Neuronal stem cell (in vitro differentiated cells): ENCODE measurements around the gene DNPH1.
A peak's percentile ranks its signal among the peaks of the same experiment; 100 is the strongest.

Experiments used
- DNase-seq: peaks from one replicate; pipeline ENCODE4 v3.0.0-alpha.2; 2013; ENCODE audit warnings: low spot score
- H2AFZ ChIP-seq: one replicate; pipeline ENCODE4 v1.6.1; 2013; ENCODE audit warnings: mild to moderate bottlenecking, low read length, inconsistent platforms
- H2AK5ac ChIP-seq: 2 replicates; pipeline ENCODE4 v1.6.1; 2013; ENCODE audit warnings: low read depth, mild to moderate bottlenecking, inconsistent platforms, low read length, moderate library complexity, mixed read lengths
- H2BK120ac ChIP-seq: 2 replicates; pipeline ENCODE4 v1.6.1; 2013; ENCODE audit warnings: low read depth, mild to moderate bottlenecking, inconsistent platforms, low read length, moderate library complexity, mixed read lengths
- H2BK12ac ChIP-seq: one replicate; pipeline ENCODE4 v1.6.1; 2013; ENCODE audit warnings: low read length, inconsistent platforms
- H2BK15ac ChIP-seq: 2 replicates; pipeline ENCODE4 v1.6.1; 2013; ENCODE audit warnings: mild to moderate bottlenecking, low read length, inconsistent platforms, mixed read lengths
- H2BK5ac ChIP-seq: one replicate; pipeline ENCODE4 v1.6.1; 2013; ENCODE audit warnings: inconsistent platforms, mild to moderate bottlenecking, low read length, moderate library complexity
- H3K14ac ChIP-seq: one replicate; pipeline ENCODE4 v1.6.1; 2013; ENCODE audit warnings: low read length, inconsistent platforms
- H3K18ac ChIP-seq: 2 replicates; pipeline ENCODE4 v1.6.1; 2013; ENCODE audit warnings: low read length, inconsistent platforms
- H3K23ac ChIP-seq: 2 replicates; pipeline ENCODE4 v1.6.1; 2013; ENCODE audit warnings: low read depth, mild to moderate bottlenecking, mixed read lengths, low read length, inconsistent platforms; ENCODE audit not compliant: poor library complexity
- H3K27ac ChIP-seq: replicated peaks from 3 replicates; pipeline ENCODE4 v1.5.1; 2013; ENCODE audit warnings: low read length, inconsistent platforms
- H3K27me3 ChIP-seq, 3 experiments: 2 replicates each; pipeline ENCODE4 v1.6.1; 2013; ENCODE audit warnings: low read length in 3 of 3, mild to moderate bottlenecking in 2 of 3, inconsistent platforms in 1 of 3, low read depth in 1 of 3, mixed read lengths in 1 of 3, moderate library complexity in 1 of 3; ENCODE audit not compliant: control insufficient read depth in 3 of 3, insufficient read depth in 3 of 3
- H3K36me3 ChIP-seq, 2 donors: replicated peaks in 1 of 2; 2 replicates each; pipeline ENCODE4 v1.6.1; 2013; ENCODE audit warnings: low read length in 2 of 2; ENCODE audit not compliant: control insufficient read depth in 2 of 2, insufficient read depth in 2 of 2
- H3K4ac ChIP-seq: 2 replicates; pipeline ENCODE4 v1.6.1; 2013; ENCODE audit warnings: inconsistent platforms, mild to moderate bottlenecking, low read length, moderate library complexity
- H3K4me1 ChIP-seq, 2 donors: 1 replicate in 1 of 2; 2 replicates in 1 of 2; pipeline ENCODE4 v1.6.1; 2013; ENCODE audit warnings: low read length in 2 of 2, low read depth in 1 of 2; ENCODE audit not compliant: control insufficient read depth in 2 of 2, insufficient read depth in 1 of 2
- H3K4me2 ChIP-seq: one replicate; pipeline ENCODE4 v1.6.1; 2013; ENCODE audit warnings: mild to moderate bottlenecking, low read length, inconsistent platforms; ENCODE audit not compliant: insufficient read depth, poor library complexity, severe bottlenecking
- H3K4me3 ChIP-seq, 2 donors: 2 replicates each; pipeline ENCODE4 v1.5.1; 2013; ENCODE audit warnings: low read length in 2 of 2, mild to moderate bottlenecking in 2 of 2, inconsistent platforms in 1 of 2, moderate library complexity in 1 of 2
- H3K79me1 ChIP-seq: one replicate; pipeline ENCODE4 v1.6.1; 2013; ENCODE audit warnings: low read depth, mild to moderate bottlenecking, inconsistent platforms, low read length, moderate library complexity
- H3K9ac ChIP-seq: one replicate; pipeline ENCODE4 v1.6.1; 2013; ENCODE audit warnings: mild to moderate bottlenecking, low read depth, low read length, inconsistent platforms; ENCODE audit not compliant: poor library complexity
- H3K9me3 ChIP-seq, 2 donors: replicated peaks in 1 of 2; 2 replicates each; pipeline versions ENCODE3 to v1.6.1; 2013; ENCODE audit warnings: low read length in 2 of 2, mild to moderate bottlenecking in 2 of 2, inconsistent platforms in 1 of 2, low read depth in 1 of 2, mixed read lengths in 1 of 2, moderate library complexity in 1 of 2; ENCODE audit not compliant: control insufficient read depth in 2 of 2, insufficient read depth in 1 of 2
- H4K8ac ChIP-seq: one replicate; pipeline ENCODE4 v1.6.1; 2013; ENCODE audit warnings: low read depth, mild to moderate bottlenecking, inconsistent platforms, low read length, moderate library complexity
- H4K91ac ChIP-seq: one replicate; pipeline ENCODE4 v1.6.1; 2013; ENCODE audit warnings: low read length, low read depth, mild to moderate bottlenecking, inconsistent platforms; ENCODE audit not compliant: poor library complexity
- WGBS, 2 donors: extraction: QIAGEN DNeasy Blood & Tissue Kit; methylation state at CpG; one replicate each; pipeline ENCODE4 v1.1.7; 2013; ENCODE audit warnings: missing lambda C conversion rate in 2 of 2, mixed read lengths in 1 of 2; ENCODE audit not compliant: insufficient read length in 2 of 2, insufficient replicate concordance in 1 of 2; ENCODE audit errors: extremely low coverage in 2 of 2; 5-methylcytosine and 5-hydroxymethylcytosine counted together

Gene DNPH1

GRCh38 chr6:43217351-43217750, 11.9 kb downstream of the DNPH1 start:
- Histone ChIP-seq H2AFZ (no peak overlapping the region), H3K4me1 (peaks cover 0 to 1% of the 10 kb centered on the region in 2 donors)

GRCh38 chr6:43216200-43216599, 13.1 kb downstream of the DNPH1 start:
- H2BK15ac ChIP-seq, result no peak overlapping the region
- H3K4ac ChIP-seq, result no peak overlapping the region
- no peaks in the 10 kb centered on the region for H3K9me3 ChIP-seq
- no peak overlapping the region for H3K27ac ChIP-seq
- H3K4me3 ChIP-seq, result no peak overlapping the region
- H3K23ac ChIP-seq, result no peak overlapping the region
- no peak overlapping the region for H2BK12ac ChIP-seq
- H4K91ac ChIP-seq, result no peak overlapping the region
- peaks cover 1 to 53% of the 10 kb centered on the region in 2 donors for H3K36me3 ChIP-seq
- no peak overlapping the region for H3K14ac ChIP-seq
- H2BK5ac ChIP-seq, result no peak overlapping the region
- DNase-seq, result no peak
- no peak overlapping the region for H2AFZ ChIP-seq
- H3K18ac ChIP-seq, result no peak overlapping the region
- H3K27me3 ChIP-seq, result no peaks in the 10 kb centered on the region
- no peak overlapping the region for H2AK5ac ChIP-seq
- no CpG with 5 or more reads among the region's 12 CpGs for WGBS, 2 donors
- no peak overlapping the region for H2BK120ac ChIP-seq
- H3K9ac ChIP-seq, result no peak overlapping the region
- no peaks in the 10 kb centered on the region for H3K4me1 ChIP-seq
- H3K4me2 ChIP-seq, result no peak overlapping the region
- H3K79me1 ChIP-seq, result peaks cover 2% of the 10 kb centered on the region
- no peak overlapping the region for H4K8ac ChIP-seq

More at GRCh38 chr6:43217351-43217750, 11.9 kb downstream of the DNPH1 start:
- Histone ChIP-seq H3K27ac (no peak overlapping the region), H3K23ac (no peak overlapping the region), H3K14ac (no peak overlapping the region), H2BK120ac (no peak overlapping the region), H2AK5ac (no peak overlapping the region), H4K91ac (no peak overlapping the region), H3K9ac (no peak overlapping the region), H3K79me1 (peaks cover 2% of the 10 kb centered on the region), H3K4ac (no peak overlapping the region), H3K9me3 (no peaks in the 10 kb centered on the region), H2BK12ac (no peak overlapping the region), H3K18ac (no peak overlapping the region), H2BK5ac (no peak overlapping the region), H3K4me3 (no peak overlapping the region), H3K27me3 (no peaks in the 10 kb centered on the region), H2BK15ac (no peak overlapping the region), H3K36me3 (peaks cover 6 to 56% of the 10 kb centered on the region in 2 donors), H3K4me2 (no peak overlapping the region), H4K8ac (no peak overlapping the region)
- no peak for DNase-seq
- WGBS, 2 donors, result no CpG with 5 or more reads among the region's 5 CpGs

GRCh38 chr6:43215066-43215465, 14.2 kb downstream of the DNPH1 start:
- no CpG with 5 or more reads among the region's 8 CpGs for WGBS, 2 donors
- no peak overlapping the region for H2BK15ac ChIP-seq
- H2AFZ ChIP-seq, result no peak overlapping the region

GRCh38 chr6:43213431-43213830, 15.8 kb downstream of the DNPH1 start:
- Histone ChIP-seq H3K14ac (peak overlapping the region; percentile 78), H3K4me2 (no peak overlapping the region), H2BK15ac (no peak overlapping the region), H2AFZ (no peak overlapping the region), H3K79me1 (peaks cover 2% of the 10 kb centered on the region), H2BK5ac (no peak overlapping the region), H3K9me3 (no peaks in the 10 kb centered on the region), H3K36me3 (peaks cover 1 to 36% of the 10 kb centered on the region in 2 donors), H2BK120ac (no peak overlapping the region), H3K18ac (no peak overlapping the region), H3K9ac (no peak overlapping the region), H3K4me1 (no peaks in the 10 kb centered on the region), H3K4ac (no peak overlapping the region), H2BK12ac (no peak overlapping the region), H3K27ac (no peak overlapping the region), H2AK5ac (no peak overlapping the region), H3K27me3 (no peaks in the 10 kb centered on the region), H4K8ac (no peak overlapping the region), H4K91ac (no peak overlapping the region), H3K23ac (peak overlapping the region; percentile 65), H3K4me3 (no peak overlapping the region)
- no CpG with 5 or more reads among the region's 11 CpGs for WGBS, 2 donors
- DNase-seq, result no peak

More at GRCh38 chr6:43215066-43215465, 14.2 kb downstream of the DNPH1 start:
- Histone ChIP-seq H2BK12ac (no peak overlapping the region), H3K14ac (no peak overlapping the region), H2BK120ac (no peak overlapping the region), H4K91ac (no peak overlapping the region), H3K4me1 (no peaks in the 10 kb centered on the region), H3K79me1 (peaks cover 2% of the 10 kb centered on the region), H3K4me2 (no peak overlapping the region), H3K27me3 (no peaks in the 10 kb centered on the region), H3K36me3 (peaks cover 1 to 42% of the 10 kb centered on the region in 2 donors), H3K9ac (no peak overlapping the region), H4K8ac (no peak overlapping the region), H3K23ac (no peak overlapping the region), H3K4me3 (peak overlapping the region in 1 of 2 donors; percentile 60), H3K4ac (no peak overlapping the region), H3K18ac (no peak overlapping the region), H2AK5ac (no peak overlapping the region), H3K9me3 (no peaks in the 10 kb centered on the region), H3K27ac (no peak overlapping the region), H2BK5ac (no peak overlapping the region)
- DNase-seq, result no peak
